Panc1 (cell line): ENCODE results near the gene RTP5. TPM values are rescaled to one million over a fixed set of nuclear protein-coding genes. Genes with fewer than 3 reads are reported as not detected.

Experiments used
- ATAC-seq: fragments of 200-7000 bp; cut with Tn5 transposase; 2 replicates; pipeline ENCODE4 v1.9.1; 2020; ENCODE audit warnings: mild to moderate bottlenecking, moderate library complexity
- BruUV-seq: library from RNA; stranded (reverse); fragments of 400-500 nt; replicated peaks from 2 replicates; lab custom pipeline; 2021; lab: Mats Ljungman, UMichigan
- CTCF ChIA-PET: fragments of 300-600 bp; sonication (Branson Sonifier 250); formaldehyde crosslinking; loops from one replicate; lab custom pipeline; 2022; ENCODE audit warnings: antibody characterized with exemption; lab: Charles Lee
- POLR2A ChIA-PET: fragments of 300-600 bp; sonication (Branson Sonifier 250); formaldehyde crosslinking; loops from one replicate; lab custom pipeline; 2022; ENCODE audit warnings: antibody characterized with exemption; lab: Charles Lee
- DNase-seq: peaks from one replicate; pipeline ENCODE4 v3.0.0-alpha.2; 2010; ENCODE audit warnings: low read depth, low spot score
- H3K27ac ChIP-seq: 2 replicates; pipeline ENCODE4 v1.5.1; 2011; ENCODE audit warnings: mild to moderate bottlenecking, low read length, inconsistent platforms
- H3K27me3 ChIP-seq: fragments of 200-500 bp; sonication (Bioruptor generic); 2 replicates; pipeline ENCODE4 v1.6.0; 2014; ENCODE audit warnings: low read length, inconsistent platforms; ENCODE audit not compliant: control insufficient read depth, insufficient read depth
- H3K36me3 ChIP-seq: fragments of 200-500 bp; sonication (Bioruptor generic); 2 replicates; pipeline ENCODE4 v1.5.1; 2014; ENCODE audit warnings: inconsistent platforms, mild to moderate bottlenecking, low read length, moderate library complexity; ENCODE audit not compliant: control insufficient read depth, insufficient read depth
- H3K4me1 ChIP-seq: 2 replicates; pipeline ENCODE4 v1.5.1; 2011; ENCODE audit warnings: inconsistent platforms, mild to moderate bottlenecking, low read length, moderate library complexity; ENCODE audit not compliant: control insufficient read depth, insufficient read depth
- H3K4me3 ChIP-seq, 2 experiments: 2 replicates each; pipeline ENCODE4 v1.5.1; 2011 to 2012; ENCODE audit warnings: low read depth in 2 of 2, low read length in 2 of 2, mild to moderate bottlenecking in 2 of 2, inconsistent platforms in 1 of 2, moderate library complexity in 1 of 2
- H3K9me3 ChIP-seq: fragments of 200-500 bp; sonication (Bioruptor generic); 2 replicates; pipeline ENCODE4 v1.5.1; 2014; ENCODE audit warnings: low read depth, mild to moderate bottlenecking, inconsistent platforms, low read length, moderate library complexity; ENCODE audit not compliant: control insufficient read depth, insufficient read depth
- CTCF ChIP-seq: fragments of 450-650 bp; IDR thresholded peaks from 2 replicates; pipeline ENCODE4 v1.5.1; 2017; ENCODE audit warnings: mild to moderate bottlenecking
- POLR2AphosphoS5 ChIP-seq: IDR thresholded peaks from 2 replicates; pipeline ENCODE4 v1.6.1; 2012; ENCODE audit warnings: mild to moderate bottlenecking, low read depth, low read length, moderate library complexity
- REST ChIP-seq, 2 experiments: IDR thresholded peaks; 2 replicates each; pipeline ENCODE4 v1.6.1; 2011 to 2012; ENCODE audit warnings: low read depth in 2 of 2, control low read depth in 1 of 2, low read length in 1 of 2, mild to moderate bottlenecking in 1 of 2, moderate library complexity in 1 of 2; ENCODE audit not compliant: insufficient read depth in 1 of 2
- SIN3A ChIP-seq: IDR thresholded peaks from 2 replicates; pipeline ENCODE4 v1.6.1; 2012; ENCODE audit warnings: low read depth, mild to moderate bottlenecking, low read length, moderate library complexity, borderline replicate concordance; ENCODE audit not compliant: insufficient read depth
- TCF7L2 ChIP-seq: IDR thresholded peaks from 2 replicates; pipeline ENCODE4 v1.6.1; 2011; ENCODE audit warnings: mild to moderate bottlenecking, low read depth, low read length, inconsistent platforms
- in situ Hi-C: cut with HindIII; loops from 2 replicates; pipeline ENCODE4 v1.10.0; 2016; ENCODE audit warnings: low sequenced_read_pairs, low pct_unique_long_range_greater_than_20kb
- intact Hi-C: fragments of 100-400 bp; cut with micrococcal nuclease; formaldehyde crosslinking; loops from one replicate; pipeline ENCODE4 v1.10.0; 2022; ENCODE audit not compliant: unreplicated experiment
- total RNA-seq: library from RNA; stranded (reverse); gene quantifications from one replicate; pipeline ENCODE4 v1.2.1, GENCODE V29; 2021; ENCODE audit not compliant: unreplicated experiment

RTP5 gene
- total RNA-seq, 1 experiment from 2014 or later = not detected

GRCh38 chr2:241895427-241895711, 25.8 kb downstream of the RTP5 start:
- ATAC-seq = no peak; the same call in 1 of the 2 replicates
- no TSS peak for BruUV-seq
- Histone ChIP-seq H3K4me1 (peaks cover 38% of the 10 kb centered on the region), H3K27ac (peak overlapping the region; percentile 76), H3K36me3 (no peaks in the 10 kb centered on the region), H3K4me3 (no peak overlapping the region), H3K27me3 (no peaks in the 10 kb centered on the region), H3K9me3 (no peaks in the 10 kb centered on the region)
- intact Hi-C loops = no loop called here
- TF ChIP-seq SIN3A (no peak), POLR2AphosphoS5 (no peak), CTCF (no peak), REST (IDR thresholded peaks at IDR 0.05; ENCODE audit: insufficient read depth in 1 of 2, low read depth in 2 of 2, low read length in 1 of 2) (no peak), TCF7L2 (no peak)
- ChIA-PET CTCF (no interaction called here), POLR2A (no interaction called here)
- no peak for DNase-seq
- in situ Hi-C loops = no loop called here

- Histone ChIP-seq H3K4me3 (no peak overlapping the region), H3K27ac (peak overlapping the region; percentile 76), H3K4me1 (peaks cover 38% of the 10 kb centered on the region), H3K36me3 (no peaks in the 10 kb centered on the region), H3K9me3 (no peaks in the 10 kb centered on the region), H3K27me3 (no peaks in the 10 kb centered on the region)
- intact Hi-C loops (no loop called here), in situ Hi-C loops (no loop called here)
- TF ChIP-seq SIN3A (no peak), REST (IDR thresholded peaks at IDR 0.05; ENCODE audit: insufficient read depth in 1 of 2, low read depth in 2 of 2, low read length in 1 of 2) (no peak), CTCF (no peak), TCF7L2 (no peak), POLR2AphosphoS5 (no peak)
- CTCF ChIA-PET = no interaction called here
- POLR2A ChIA-PET = no interaction called here
- BruUV-seq = no TSS peak
- DNase-seq (no peak), ATAC-seq (peak; percentile 73)
These were observed 26.4 kb downstream of the RTP5 start for GRCh38 chr2:241895712-241896641.
